ENCODE measurements around the gene POM121C. TPM values are rescaled to one million over a fixed set of nuclear protein-coding genes. Genes with fewer than 3 reads are reported as not detected.
"Not testable (repeated sequence)": the region's sequence is repeated elsewhere in the genome, so short reads cannot be mapped to it uniquely, and the experiment has no call there.

Gene POM121C
- total and polyA plus RNA-seq, 3 donors from 2014 or later: 36.5 to 55.5 (median 48.9) TPM

DNA sequence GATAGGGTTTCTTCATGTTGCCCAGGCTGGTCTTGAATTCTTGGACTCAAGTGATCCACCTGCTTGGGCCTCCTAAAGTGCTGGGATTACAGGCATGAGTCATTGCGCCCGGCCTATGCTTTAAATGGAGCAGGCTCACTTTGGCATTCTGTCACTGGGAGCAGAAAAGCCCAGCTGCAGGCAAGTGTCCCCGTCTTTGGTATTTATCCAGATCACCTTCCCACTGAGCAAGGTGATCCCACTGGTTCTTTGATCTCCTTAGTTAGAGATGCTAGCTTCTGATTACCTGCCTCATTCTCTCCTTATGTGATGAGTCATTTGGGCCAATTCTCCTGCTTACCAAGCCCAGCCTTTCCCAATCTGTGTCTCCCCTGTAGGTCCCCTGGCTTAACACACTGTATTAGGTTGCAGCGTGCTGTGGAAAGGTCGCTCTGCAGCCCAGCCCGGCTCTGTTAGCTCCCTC, 45.3 kb upstream of the POM121C start:
- DNase-seq: no peak
- Histone ChIP-seq H3K4me3 (no peak overlapping the region), H3K27me3 (no peaks in the 10 kb centered on the region), H3K27ac (no peak overlapping the region), H3K4me1 (peaks cover 8% of the 10 kb centered on the region), H3K36me3 (ENCODE audit: low read depth, missing control alignments) (no peaks in the 10 kb centered on the region), H3K9me3 (no peaks in the 10 kb centered on the region)
- 60 to 66% methylated on average over 6 of the region's 6 CpGs for WGBS, 2 donors
- TF ChIP-seq, protein P1, sequence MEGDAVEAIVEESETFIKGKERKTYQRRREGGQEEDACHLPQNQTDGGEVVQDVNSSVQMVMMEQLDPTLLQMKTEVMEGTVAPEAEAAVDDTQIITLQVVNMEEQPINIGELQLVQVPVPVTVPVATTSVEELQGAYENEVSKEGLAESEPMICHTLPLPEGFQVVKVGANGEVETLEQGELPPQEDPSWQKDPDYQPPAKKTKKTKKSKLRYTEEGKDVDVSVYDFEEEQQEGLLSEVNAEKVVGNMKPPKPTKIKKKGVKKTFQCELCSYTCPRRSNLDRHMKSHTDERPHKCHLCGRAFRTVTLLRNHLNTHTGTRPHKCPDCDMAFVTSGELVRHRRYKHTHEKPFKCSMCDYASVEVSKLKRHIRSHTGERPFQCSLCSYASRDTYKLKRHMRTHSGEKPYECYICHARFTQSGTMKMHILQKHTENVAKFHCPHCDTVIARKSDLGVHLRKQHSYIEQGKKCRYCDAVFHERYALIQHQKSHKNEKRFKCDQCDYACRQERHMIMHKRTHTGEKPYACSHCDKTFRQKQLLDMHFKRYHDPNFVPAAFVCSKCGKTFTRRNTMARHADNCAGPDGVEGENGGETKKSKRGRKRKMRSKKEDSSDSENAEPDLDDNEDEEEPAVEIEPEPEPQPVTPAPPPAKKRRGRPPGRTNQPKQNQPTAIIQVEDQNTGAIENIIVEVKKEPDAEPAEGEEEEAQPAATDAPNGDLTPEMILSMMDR (IDR thresholded peaks at IDR 0.05): no peak
- no peak for TF ChIP-seq POLR2A (IDR thresholded peaks at IDR 0.05)
- intact Hi-C loops (cut with DNase I; ENCODE audit: low total_unique reads): no loop called here

DNA sequence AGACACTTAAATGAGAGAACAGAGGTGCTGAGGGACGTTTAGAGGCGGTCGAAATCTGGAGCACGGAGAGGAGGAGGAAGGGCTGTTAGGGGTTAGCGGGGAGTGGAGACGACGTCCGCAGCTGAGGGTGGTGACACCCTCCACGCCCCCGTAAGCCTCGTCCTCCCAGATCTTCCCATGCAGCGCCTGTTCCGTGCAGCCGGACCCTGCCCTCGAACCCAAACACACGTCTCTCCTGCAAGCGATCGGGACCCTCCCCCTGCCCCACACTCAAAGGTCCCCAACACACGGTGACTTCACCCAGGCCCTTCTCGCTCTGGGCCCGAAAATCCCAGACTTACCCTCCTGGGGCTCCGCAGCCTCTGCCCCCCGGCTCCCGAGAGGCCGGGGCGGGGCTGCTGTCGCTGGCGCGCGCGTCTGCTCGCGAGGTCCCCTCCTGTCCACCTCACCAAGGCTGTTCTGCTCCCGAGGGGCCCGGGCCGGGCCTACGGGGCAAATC, 41.2 kb upstream of the POM121C start:
- H3K36me3 ChIP-seq (ENCODE audit: low read depth, missing control alignments); H3K27me3 ChIP-seq; intact Hi-C loops (cut with DNase I; ENCODE audit: low total_unique reads); H3K9me3 ChIP-seq: not testable (repeated sequence)
- WGBS, 2 donors: 0% methylated on average over 26 to 37 of the region's 37 CpGs
- peak; percentile 17 for DNase-seq
- Histone ChIP-seq H3K4me3 (peak overlapping the region; percentile 93 to 94), H3K4me1 (peaks cover 14% of the 10 kb centered on the region), H3K27ac (peak overlapping the region; percentile 77 to 78)

DNA sequence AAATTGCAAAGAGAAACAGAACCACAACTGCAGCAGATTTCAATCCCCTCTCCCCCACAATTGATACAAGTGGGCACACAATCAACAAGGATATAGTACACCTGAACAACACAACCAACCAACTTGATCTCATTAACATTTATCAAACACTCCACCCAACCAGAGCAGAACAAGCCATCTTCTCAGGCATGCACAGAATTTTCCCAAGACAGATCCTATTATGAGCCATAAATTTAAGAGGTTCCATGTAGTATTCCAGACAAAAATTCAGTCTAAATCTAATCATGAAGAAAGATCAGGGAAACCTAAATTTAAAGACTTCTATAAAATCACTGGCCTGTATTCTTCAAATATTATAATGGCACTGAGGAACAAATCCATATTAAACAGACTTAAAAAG, 35.6 kb upstream of the POM121C start:
- H3K4me3 ChIP-seq; intact Hi-C loops (cut with DNase I; ENCODE audit: low total_unique reads); H3K27ac ChIP-seq; DNase-seq; H3K27me3 ChIP-seq; H3K4me1 ChIP-seq; H3K36me3 ChIP-seq (ENCODE audit: low read depth, missing control alignments); H3K9me3 ChIP-seq: not testable (repeated sequence)

DNA sequence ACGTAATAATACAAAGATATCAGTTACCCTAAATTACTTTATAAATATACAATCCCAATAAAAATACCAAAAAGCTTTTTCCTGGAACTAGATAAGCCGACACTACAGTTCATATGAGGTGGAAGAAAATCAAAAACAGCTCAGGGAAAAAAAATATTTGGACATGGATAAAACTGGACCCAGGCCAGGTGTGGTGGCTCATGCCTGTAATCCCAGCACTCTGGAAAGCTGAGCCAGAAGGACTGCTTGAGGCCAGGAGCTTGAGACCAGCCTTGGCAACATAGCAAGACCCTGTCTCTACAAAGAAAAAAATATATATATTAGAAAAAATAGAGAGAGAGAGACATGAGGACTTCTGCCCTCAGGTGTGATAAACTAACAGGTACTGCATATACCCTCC, 32.7 kb upstream of the POM121C start:
- 61 to 89% methylated on average over 2 of the region's 2 CpGs for WGBS, 2 donors
- H3K27ac ChIP-seq; DNase-seq; H3K36me3 ChIP-seq (ENCODE audit: low read depth, missing control alignments); H3K4me1 ChIP-seq; H3K9me3 ChIP-seq; intact Hi-C loops (cut with DNase I; ENCODE audit: low total_unique reads); H3K27me3 ChIP-seq; H3K4me3 ChIP-seq: not testable (repeated sequence)

DNA sequence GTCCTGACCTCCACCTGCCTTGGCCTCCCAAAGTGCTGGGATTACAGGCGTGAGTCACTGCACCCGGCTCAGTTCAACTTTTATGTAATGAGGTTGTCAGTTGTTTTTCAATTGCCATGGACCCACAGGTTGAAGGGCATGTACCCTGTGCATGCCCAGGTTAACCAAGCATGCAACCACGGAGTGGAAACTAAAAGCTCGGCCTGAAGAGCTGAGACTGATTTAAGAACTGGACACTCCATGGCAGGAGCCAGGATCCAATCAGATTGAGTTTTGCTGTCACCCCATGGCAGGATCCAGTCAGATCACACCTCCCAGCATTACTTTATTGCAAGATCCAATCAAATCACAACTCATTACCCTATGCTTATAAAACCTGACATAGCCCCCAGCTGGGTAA, 22.9 kb upstream of the POM121C start:
- H3K27ac ChIP-seq; H3K27me3 ChIP-seq; intact Hi-C loops (cut with DNase I; ENCODE audit: low total_unique reads); H3K36me3 ChIP-seq (ENCODE audit: low read depth, missing control alignments); DNase-seq; H3K4me1 ChIP-seq; H3K9me3 ChIP-seq; H3K4me3 ChIP-seq: not testable (repeated sequence)
- 80% methylated on average over 1 of the region's 4 CpGs; no CpG with 5 or more reads in 1 of the 2 donors for WGBS, 2 donors

DNA sequence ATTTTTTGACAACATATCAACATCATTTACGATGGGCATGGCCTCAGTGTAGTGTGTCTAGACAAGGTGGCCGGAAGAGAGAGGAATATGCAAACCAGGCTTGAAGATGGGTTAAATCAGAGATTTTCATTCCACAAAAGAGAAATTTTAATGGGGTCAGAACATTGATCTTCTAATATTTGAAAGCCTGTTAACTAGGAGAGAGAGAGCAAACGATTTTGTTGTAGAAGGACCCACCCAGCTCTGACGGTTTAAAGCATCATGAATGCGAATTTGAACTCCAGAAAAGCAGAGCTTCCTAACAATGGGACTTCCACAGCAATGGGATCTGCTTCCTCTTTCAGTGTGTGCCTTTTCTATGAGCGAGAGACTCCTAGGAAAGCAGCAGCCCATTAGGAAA, 5.9 kb upstream of the POM121C start, which contains the start of gene SPDYE5:
TSS of gene SPDYE5 (plus strand) at position 301 of the 400 bp plus-strand sequence. CDS start 1,728 bp downstream, outside the sequence.
- intact Hi-C loops (cut with DNase I; ENCODE audit: low total_unique reads); H3K4me3 ChIP-seq; H3K27ac ChIP-seq; H3K36me3 ChIP-seq (ENCODE audit: low read depth, missing control alignments); H3K27me3 ChIP-seq; DNase-seq; H3K4me1 ChIP-seq; H3K9me3 ChIP-seq: not testable (repeated sequence)
- 86% methylated on average over 6 of the region's 6 CpGs for WGBS, 2 donors

DNA sequence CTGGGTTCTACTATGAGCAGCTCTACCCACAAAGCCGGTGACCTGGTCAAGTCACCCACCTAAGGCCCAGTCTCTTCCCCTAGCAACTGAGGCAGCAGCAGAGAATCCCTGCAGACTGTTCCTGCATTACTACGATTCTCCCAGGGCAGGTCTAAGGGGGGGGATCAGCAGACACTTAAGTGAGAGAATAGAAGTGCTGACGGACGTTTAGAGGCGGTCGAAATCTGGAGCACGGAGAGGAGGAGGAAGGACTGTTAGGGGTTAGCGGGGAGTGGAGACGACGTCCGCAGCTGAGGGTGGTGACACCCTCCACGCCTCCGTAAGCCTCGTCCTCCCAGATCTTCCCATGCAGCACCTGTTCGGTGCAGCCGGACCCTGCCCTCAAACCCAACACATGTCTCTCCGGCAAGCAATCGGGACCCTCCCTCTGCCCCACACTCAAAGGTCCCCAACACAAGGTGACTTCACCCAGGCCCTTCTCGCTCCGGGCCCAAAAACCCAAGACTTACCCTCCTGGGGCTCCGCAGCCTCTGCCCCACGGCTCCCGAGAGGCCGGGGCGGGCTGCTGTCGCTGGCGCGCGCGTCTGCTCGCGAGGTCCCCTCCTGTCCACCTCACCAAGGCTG, 632 bp downstream of the POM121C start:
- H3K36me3 ChIP-seq (ENCODE audit: low read depth, missing control alignments); DNase-seq; intact Hi-C loops (cut with DNase I; ENCODE audit: low total_unique reads); H3K27me3 ChIP-seq; H3K4me1 ChIP-seq; H3K9me3 ChIP-seq: not testable (repeated sequence)
- 0% methylated on average over 8 to 32 of the region's 32 CpGs for WGBS, 2 donors
- H3K27ac ChIP-seq: peak overlapping the region; percentile 79 to 85
- H3K4me3 ChIP-seq: peak overlapping the region; percentile 75 to 84

DNA sequence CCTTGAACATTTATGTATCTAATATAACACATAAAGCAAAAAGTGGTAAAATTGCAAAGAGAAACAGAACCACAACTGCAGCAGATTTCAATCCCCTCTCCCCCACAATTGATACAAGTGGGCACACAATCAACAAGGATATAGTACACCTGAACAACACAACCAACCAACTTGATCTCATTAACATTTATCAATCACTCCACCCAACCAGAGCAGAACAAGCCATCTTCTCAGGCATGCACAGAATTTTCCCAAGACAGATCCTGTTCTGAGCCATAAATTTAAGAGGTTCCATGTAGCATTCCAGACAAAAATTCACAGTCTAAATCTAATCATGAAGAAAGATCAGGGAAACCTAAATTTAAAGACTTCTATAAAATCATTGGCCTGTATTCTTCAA, 5.8 kb downstream of the POM121C start:
- H3K27ac ChIP-seq; H3K4me3 ChIP-seq; H3K36me3 ChIP-seq (ENCODE audit: low read depth, missing control alignments); H3K4me1 ChIP-seq; intact Hi-C loops (cut with DNase I; ENCODE audit: low total_unique reads); DNase-seq; H3K9me3 ChIP-seq; H3K27me3 ChIP-seq: not testable (repeated sequence)

DNA sequence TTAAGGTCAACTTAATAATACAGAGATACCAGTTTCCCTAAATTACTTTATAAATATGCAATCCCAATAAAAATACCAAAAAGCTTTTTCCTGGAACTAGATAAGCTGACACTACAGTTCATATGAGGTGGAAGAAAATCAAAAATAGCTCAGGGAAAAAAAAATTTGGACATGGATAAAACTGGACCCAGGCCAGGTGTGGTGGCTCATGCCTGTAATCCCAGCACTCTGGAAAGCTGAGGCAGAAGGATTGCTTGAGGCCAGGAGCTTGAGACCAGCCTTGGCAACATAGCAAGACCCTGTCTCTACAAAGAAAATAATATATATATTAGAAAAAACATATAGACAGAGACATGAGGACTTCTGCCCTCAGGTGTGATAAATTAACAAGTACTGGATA, 8.6 kb downstream of the POM121C start:
- H3K4me1 ChIP-seq; H3K27me3 ChIP-seq; DNase-seq; H3K36me3 ChIP-seq (ENCODE audit: low read depth, missing control alignments); H3K4me3 ChIP-seq; H3K9me3 ChIP-seq; intact Hi-C loops (cut with DNase I; ENCODE audit: low total_unique reads); H3K27ac ChIP-seq: not testable (repeated sequence)

DNA sequence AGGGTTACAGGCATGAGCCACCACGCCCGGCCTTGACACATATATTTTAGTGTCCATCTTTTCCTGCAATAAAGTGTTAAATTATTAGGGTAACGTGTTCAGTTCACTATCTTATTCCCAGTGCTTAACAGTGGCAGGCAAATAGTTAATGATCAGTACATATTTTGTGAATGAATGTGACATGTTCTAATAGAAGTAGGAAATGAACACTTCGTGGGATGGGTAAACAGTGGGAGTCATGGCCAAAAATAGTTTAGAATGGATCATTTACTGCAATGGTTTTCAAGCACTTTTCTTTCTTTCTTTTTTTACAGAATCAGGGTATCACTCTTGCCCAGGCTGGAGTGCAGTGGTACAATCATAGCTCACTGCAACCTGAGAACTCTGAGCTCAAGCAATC, 15.9 kb downstream of the POM121C start:
- H3K36me3 ChIP-seq (ENCODE audit: low read depth, missing control alignments); H3K9me3 ChIP-seq; H3K27me3 ChIP-seq; H3K4me3 ChIP-seq; H3K4me1 ChIP-seq; intact Hi-C loops (cut with DNase I; ENCODE audit: low total_unique reads); H3K27ac ChIP-seq; DNase-seq: not testable (repeated sequence)
- 88% methylated on average over 3 of the region's 4 CpGs; no CpG with 5 or more reads in 1 of the 2 donors for WGBS, 2 donors

DNA sequence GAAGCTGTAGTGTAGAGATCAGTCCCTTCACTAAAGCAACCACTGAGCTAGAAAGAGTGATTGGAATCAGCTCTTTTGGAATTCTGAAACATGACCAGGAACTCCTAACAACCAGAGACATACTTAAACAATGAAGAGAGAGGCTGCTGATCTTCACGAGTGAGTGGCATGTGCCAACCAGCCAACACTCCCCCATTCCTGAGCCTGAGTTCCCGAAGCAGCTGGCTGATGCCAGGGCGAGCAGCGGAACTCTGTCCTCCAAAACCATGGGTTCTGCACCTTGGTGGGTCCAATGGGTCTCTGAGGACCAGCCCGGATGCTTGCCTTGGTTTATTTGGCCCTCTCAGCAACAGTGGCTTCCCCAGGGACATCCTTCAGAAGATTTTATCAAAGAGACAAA, 25.6 kb downstream of the POM121C start:
- H3K9me3 ChIP-seq: not testable (repeated sequence)

More for the DNA sequence above, 25.6 kb downstream of the POM121C start:
- H3K27me3 ChIP-seq; H3K27ac ChIP-seq; H3K4me1 ChIP-seq; H3K4me3 ChIP-seq; DNase-seq; H3K36me3 ChIP-seq (ENCODE audit: low read depth, missing control alignments); intact Hi-C loops (cut with DNase I; ENCODE audit: low total_unique reads): not testable (repeated sequence)
- WGBS, 2 donors: 28 to 60% methylated on average over 1 to 4 of the region's 5 CpGs

Data from testis (tissue), 3 donors.